ENCODE results near the gene NUDT19. TPM values are rescaled to one million over a fixed set of nuclear protein-coding genes. Genes with fewer than 3 reads are reported as not detected.

The NUDT19 gene
- total RNA-seq, 1 experiment from 2014 or later = 17.8 TPM

DNA sequence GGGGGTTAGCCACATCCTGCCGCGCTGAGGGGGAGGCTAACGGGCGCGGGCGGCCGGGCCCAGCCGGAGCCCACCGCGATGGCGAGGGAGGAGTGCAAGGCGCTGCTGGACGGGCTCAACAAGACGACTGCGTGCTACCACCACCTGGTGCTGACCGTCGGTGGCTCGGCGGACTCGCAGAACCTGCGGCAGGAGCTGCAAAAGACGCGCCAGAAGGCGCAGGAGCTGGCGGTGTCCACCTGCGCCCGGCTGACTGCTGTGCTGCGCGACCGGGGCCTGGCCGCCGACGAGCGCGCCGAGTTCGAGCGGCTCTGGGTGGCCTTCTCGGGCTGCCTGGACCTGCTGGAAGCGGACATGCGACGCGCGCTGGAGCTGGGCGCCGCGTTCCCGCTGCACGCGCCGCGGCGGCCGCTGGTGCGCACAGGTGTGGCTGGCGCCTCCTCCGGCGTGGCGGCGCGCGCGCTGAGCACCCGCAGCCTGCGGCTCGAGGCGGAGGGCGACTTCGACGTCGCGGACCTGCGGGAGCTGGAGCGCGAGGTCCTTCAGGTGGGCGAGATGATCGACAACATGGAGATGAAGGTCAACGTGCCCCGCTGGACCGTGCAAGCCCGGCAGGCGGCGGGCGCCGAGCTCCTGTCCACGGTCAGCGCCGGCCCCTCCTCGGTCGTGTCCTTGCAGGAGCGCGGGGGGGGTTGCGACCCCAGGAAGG, 15.3 kb upstream of the NUDT19 start:
- no TSS peak for BruUV-seq (replicated peaks)
- intact Hi-C loops (cut with micrococcal nuclease; ENCODE audit: unreplicated experiment) = no loop called here
- Histone ChIP-seq H3K4me1 (ENCODE audit: insufficient read depth, low read length, poor library complexity, severe bottlenecking) (peaks cover 32% of the 10 kb centered on the region), H3K4me3 (ENCODE audit: low read depth, low read length, poor library complexity, severe bottlenecking) (peak overlapping the region; percentile 73), H3K27me3 (replicated peaks; ENCODE audit: insufficient read depth, low read depth, low read length, poor library complexity) (peaks cover 6% of the 10 kb centered on the region), H3K27ac (ENCODE audit: low read depth, low read length, poor library complexity, severe bottlenecking) (no peak overlapping the region), H3K36me3 (ENCODE audit: insufficient read depth, low read length, poor library complexity, severe bottlenecking) (no peaks in the 10 kb centered on the region), H3K9me3 (ENCODE audit: low read depth, low read length, poor library complexity, severe bottlenecking) (no peaks in the 10 kb centered on the region)
- no peak for DNase-seq (ENCODE audit: low spot score)
- ChIA-PET POLR2A (ENCODE audit: low non-redundant PET) (interaction anchor here (0.6 kb wide), 1 partner anchor 12 kb away, joined by 3 read pairs; no protein-coding TSS in a partner anchor), CTCF (no interaction called here)
- no peak for TF ChIP-seq EZH2 (IDR thresholded peaks at IDR 0.05; ENCODE audit: borderline replicate concordance, low read depth, low read length, poor library complexity, severe bottlenecking)
- TF ChIP-seq, protein P1, sequence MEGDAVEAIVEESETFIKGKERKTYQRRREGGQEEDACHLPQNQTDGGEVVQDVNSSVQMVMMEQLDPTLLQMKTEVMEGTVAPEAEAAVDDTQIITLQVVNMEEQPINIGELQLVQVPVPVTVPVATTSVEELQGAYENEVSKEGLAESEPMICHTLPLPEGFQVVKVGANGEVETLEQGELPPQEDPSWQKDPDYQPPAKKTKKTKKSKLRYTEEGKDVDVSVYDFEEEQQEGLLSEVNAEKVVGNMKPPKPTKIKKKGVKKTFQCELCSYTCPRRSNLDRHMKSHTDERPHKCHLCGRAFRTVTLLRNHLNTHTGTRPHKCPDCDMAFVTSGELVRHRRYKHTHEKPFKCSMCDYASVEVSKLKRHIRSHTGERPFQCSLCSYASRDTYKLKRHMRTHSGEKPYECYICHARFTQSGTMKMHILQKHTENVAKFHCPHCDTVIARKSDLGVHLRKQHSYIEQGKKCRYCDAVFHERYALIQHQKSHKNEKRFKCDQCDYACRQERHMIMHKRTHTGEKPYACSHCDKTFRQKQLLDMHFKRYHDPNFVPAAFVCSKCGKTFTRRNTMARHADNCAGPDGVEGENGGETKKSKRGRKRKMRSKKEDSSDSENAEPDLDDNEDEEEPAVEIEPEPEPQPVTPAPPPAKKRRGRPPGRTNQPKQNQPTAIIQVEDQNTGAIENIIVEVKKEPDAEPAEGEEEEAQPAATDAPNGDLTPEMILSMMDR (conservative IDR thresholded peaks at IDR 0.05; ENCODE audit: low read depth, low read length) = no peak

DNA sequence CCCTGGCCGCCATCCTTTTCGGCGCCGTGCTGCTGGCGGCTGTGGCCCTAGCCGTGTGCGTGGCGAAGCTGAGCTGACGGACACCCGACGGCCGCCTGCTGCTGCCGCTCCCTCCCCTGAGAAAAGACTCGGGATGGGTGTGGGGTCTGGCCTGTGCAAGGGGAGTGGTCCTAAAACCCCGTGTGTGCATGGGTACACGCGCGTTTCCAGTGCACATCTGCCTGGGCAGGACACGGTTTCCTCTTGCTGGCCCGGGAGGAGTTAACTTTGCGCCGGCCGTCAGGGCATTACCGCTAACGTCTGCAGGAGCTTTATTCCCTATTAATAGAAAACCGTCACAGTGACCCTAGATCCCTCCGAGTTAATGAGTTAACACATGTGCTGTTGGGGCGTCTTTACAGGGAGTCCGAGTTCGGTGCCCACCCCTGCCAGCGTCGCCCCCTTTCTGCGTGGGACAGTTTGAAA, 14.7 kb upstream of the NUDT19 start:
- intact Hi-C loops (cut with micrococcal nuclease; ENCODE audit: unreplicated experiment) = no loop called here
- DNase-seq (ENCODE audit: low spot score) = no peak
- no peaks in the 10 kb centered on the region for H3K9me3 ChIP-seq (ENCODE audit: low read depth, low read length, poor library complexity, severe bottlenecking)
- H3K27me3 ChIP-seq (replicated peaks; ENCODE audit: insufficient read depth, low read depth, low read length, poor library complexity) = peaks cover 6% of the 10 kb centered on the region
- H3K4me3 ChIP-seq (ENCODE audit: low read depth, low read length, poor library complexity, severe bottlenecking) = no peak overlapping the region
- no peaks in the 10 kb centered on the region for H3K36me3 ChIP-seq (ENCODE audit: insufficient read depth, low read length, poor library complexity, severe bottlenecking)
- TF ChIP-seq, protein P1 (conservative IDR thresholded peaks at IDR 0.05; ENCODE audit: low read depth, low read length) = no peak
- no peak for TF ChIP-seq EZH2 (IDR thresholded peaks at IDR 0.05; ENCODE audit: borderline replicate concordance, low read depth, low read length, poor library complexity, severe bottlenecking)
- ChIA-PET CTCF (no interaction called here), POLR2A (ENCODE audit: low non-redundant PET) (no interaction called here)
- no TSS peak for BruUV-seq (replicated peaks)
- peaks cover 32% of the 10 kb centered on the region for H3K4me1 ChIP-seq (ENCODE audit: insufficient read depth, low read length, poor library complexity, severe bottlenecking)
- H3K27ac ChIP-seq (ENCODE audit: low read depth, low read length, poor library complexity, severe bottlenecking) = no peak overlapping the region

DNA sequence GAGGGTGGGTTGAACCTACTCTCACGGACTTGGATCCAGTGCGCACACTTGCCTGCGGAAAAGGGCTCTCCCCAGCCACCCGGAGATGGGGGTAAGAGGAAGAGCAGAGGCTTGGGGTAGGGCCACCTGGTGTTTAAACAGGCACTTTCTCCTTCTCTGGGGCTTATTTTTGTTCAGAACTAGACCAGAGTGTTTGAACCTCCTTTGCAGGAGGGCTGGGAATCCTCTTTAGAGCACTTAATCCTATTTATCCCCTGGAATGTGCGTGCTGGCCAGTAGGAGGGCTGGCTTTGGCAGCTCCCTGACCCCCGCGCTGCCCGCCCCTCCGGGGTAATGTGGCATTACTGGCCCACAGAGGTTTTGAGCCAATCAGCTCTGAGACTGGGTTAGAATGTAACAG, 14.0 kb upstream of the NUDT19 start:
- ChIA-PET POLR2A (ENCODE audit: low non-redundant PET) (no interaction called here), CTCF (no interaction called here)
- Histone ChIP-seq H3K4me1 (ENCODE audit: insufficient read depth, low read length, poor library complexity, severe bottlenecking) (peaks cover 32% of the 10 kb centered on the region), H3K4me3 (ENCODE audit: low read depth, low read length, poor library complexity, severe bottlenecking) (no peak overlapping the region), H3K9me3 (ENCODE audit: low read depth, low read length, poor library complexity, severe bottlenecking) (no peaks in the 10 kb centered on the region), H3K36me3 (ENCODE audit: insufficient read depth, low read length, poor library complexity, severe bottlenecking) (no peaks in the 10 kb centered on the region), H3K27me3 (replicated peaks; ENCODE audit: insufficient read depth, low read depth, low read length, poor library complexity) (peaks cover 6% of the 10 kb centered on the region), H3K27ac (ENCODE audit: low read depth, low read length, poor library complexity, severe bottlenecking) (no peak overlapping the region)
- intact Hi-C loops (cut with micrococcal nuclease; ENCODE audit: unreplicated experiment) = no loop called here
- peak; percentile 46 for DNase-seq (ENCODE audit: low spot score)
- TF ChIP-seq EZH2 (IDR thresholded peaks at IDR 0.05; ENCODE audit: borderline replicate concordance, low read depth, low read length, poor library complexity, severe bottlenecking) = no peak
- TF ChIP-seq, protein P1 (conservative IDR thresholded peaks at IDR 0.05; ENCODE audit: low read depth, low read length) = peak; percentile 40
- BruUV-seq (replicated peaks) = no TSS peak
